Stimulated activated CD4-positive, alpha-beta T cell treated with anti-CD3 and anti-CD28 coated beads, TNF-alpha, amount 100 ng/mL, for 24 hours (primary cell): Measurements from ENCODE around the gene TGFBR3.

Experiments used
- DNase-seq, 3 experiments: peaks; one replicate each; pipeline ENCODE4 v3.0.0-alpha.2; 2020; ENCODE audit warnings: low read depth in 3 of 3

Gene TGFBR3

DNA sequence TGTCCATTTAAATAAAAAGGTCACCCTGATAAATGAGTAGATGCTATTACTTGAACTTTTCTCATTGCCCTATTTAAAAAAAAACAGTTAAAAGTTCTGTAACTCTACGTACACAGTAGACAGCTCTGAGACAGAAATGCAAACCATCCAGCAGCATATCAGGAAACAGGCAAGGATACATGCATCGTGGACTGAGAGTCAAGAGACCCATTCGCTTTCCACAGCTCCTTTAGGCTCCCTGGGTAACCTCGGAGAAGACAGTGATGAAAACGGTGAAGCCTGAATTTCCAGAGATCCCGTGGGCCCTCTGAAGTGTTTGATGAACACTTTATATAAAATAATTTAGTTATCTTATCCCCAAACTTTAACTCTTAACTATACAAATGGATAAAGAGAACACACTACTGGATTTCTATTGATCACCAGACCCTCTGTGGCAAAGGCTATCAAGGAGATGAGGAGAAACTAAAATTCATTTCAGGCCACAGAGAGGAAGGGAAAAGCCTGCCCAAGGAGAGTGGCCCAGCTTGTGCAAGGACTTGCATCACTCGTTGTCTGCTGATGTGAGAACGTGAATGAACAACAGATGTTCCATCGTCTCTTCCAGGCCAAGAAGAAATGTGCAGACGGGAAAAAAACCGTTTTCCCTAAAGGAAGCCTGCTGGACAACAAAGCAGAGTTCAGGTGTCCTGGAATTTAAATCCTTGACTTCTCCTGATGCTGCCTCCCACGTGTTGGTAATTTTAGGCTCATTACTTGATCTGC is 131.0 kb downstream of the TGFBR3 start:
- no peak for DNase-seq

DNA sequence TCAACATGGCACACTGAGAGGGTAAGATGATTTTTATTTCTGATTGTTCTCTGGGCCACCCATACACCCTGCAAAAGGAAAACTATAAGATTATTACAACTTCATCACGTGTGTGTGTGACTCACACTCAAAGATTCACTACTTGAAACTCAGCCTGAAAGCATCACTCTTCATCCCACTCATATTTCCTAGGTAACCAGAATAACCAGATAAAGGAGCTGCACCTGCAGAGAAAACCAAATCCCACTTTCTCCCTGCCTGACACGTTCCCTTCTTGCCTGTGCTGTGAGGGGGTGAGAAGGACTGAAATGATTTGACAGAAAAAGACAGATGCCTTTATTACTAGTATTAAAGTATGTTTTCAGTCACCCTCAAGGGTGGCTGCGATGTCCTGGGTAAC is 131.6 kb downstream of the TGFBR3 start:
- DNase-seq: peak; percentile 23 to 52 (median 49)

DNA sequence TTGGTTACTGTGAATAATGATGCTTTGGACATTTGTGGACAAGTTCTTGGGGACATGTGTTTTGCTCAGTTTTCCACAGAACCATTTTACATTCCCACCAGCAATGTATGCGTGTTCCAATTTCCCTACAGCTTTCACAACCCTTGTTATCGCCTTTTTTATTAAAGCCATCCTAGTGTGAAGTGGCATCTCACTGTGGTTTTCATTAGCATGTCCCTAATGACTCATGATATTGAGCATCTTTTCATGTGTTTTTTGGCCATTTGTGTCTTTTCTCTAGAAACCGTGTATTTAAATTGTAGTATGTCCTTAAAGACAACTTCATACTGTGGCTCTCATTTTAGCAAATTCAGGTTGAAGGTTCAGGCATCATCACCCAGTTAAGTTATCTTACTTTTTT is 132.1 kb downstream of the TGFBR3 start:
- DNase-seq: no peak

DNA sequence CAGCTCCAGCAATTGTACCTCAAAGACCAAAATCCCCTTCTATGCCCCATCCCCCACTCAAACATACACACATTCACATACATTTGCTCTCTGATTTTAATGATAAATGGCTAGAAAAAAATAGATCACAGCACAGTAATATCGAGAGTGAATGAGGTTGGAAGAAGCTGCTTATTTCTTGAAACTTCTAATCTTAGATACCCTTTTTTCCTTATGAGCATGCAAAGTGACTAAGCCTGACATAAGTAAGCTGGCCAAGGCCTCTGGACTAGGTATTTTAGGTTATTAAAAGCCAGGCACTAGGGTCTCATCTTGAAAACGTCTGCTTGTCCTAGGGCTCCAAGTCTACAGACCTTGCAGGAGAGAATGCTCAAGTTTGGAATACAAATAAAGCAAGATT is 133.6 kb downstream of the TGFBR3 start:
- no peak for DNase-seq

DNA sequence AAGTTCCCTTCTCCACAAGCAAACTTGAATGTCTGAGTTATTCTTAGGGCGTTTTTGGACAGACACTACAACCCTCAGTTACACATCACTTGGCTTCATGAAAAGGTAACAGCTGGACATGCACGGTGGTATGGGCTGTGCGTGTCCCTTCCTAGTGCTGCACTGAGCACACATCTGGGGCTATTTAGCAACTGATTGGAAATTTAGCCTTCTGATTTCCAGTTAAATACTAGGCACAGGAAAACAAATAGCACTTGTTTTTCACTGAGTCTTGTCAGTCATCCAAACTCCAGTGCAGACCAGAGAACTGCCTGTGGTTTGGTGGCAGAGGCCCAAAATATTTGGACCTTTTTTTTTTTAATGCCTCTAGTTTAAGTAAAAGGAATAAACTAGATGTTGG is 134.7 kb downstream of the TGFBR3 start:
- DNase-seq: no peak

DNA sequence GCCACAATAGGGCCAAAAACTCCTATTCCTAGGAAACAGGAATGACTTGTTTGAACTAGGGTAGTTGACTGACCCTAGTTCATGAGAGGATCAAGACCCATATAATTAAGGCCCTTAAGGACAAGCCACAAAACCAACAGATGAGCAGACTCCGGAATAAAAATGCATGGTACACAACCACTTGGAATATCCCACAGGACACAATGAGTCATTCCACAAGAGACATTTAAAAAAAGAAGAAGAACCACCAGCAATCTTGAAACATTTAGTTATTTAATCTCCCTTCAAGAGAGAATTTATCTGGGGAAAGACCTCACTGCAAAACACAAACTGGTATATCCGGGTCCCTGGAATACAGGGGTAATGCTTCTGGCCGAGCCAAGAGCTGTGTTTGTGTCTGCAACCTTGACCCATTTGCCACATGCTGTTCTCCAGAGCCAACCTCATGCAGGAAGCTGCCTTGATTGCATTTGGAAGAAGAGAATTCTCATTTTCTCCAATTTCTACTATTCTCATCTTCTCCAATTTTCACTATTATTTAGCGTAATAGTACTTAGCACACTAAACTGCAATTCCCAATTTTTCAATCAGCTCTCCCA is 135.5 kb downstream of the TGFBR3 start:
- DNase-seq: no peak

DNA sequence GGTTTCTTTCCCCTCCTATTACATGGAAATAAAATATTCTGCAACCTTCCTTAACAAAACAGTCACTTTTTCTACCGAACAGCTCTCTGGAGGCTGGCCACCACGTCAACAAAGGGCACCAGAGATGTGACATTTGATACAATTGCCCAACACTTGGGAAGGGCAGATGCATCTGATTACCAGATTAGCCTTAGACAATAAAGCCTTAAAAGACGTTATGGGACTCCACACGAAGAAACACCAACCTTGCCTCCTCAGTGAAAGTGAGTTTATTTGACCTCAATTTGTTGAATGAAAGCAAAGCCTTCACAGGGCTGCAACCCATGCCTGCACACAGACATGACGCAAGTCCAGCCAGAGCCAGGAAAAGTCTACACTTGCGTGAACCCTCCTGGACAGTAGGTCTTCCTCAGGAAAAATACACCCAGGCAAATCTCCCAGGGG is 136.1 kb downstream of the TGFBR3 start:
- DNase-seq: no peak

DNA sequence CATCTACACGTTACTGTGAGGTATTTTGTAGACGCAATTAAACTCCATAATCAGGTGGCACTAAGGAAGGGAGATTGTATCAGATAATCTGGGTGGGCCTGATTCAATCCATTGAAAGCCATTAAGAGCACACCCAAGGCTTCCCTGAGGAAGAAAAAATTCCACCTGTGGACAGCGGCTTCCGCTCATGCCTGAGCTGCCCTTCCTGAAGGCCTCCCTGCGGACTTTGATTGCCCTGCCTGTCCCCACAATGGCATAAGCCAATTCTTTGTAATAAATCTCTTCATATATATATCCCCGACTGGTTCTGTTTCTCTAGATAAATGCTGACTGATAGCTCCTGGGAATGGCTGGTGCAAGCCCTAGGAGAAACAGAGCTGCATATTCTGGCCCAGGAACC is 138.3 kb downstream of the TGFBR3 start:
- no peak for DNase-seq

DNA sequence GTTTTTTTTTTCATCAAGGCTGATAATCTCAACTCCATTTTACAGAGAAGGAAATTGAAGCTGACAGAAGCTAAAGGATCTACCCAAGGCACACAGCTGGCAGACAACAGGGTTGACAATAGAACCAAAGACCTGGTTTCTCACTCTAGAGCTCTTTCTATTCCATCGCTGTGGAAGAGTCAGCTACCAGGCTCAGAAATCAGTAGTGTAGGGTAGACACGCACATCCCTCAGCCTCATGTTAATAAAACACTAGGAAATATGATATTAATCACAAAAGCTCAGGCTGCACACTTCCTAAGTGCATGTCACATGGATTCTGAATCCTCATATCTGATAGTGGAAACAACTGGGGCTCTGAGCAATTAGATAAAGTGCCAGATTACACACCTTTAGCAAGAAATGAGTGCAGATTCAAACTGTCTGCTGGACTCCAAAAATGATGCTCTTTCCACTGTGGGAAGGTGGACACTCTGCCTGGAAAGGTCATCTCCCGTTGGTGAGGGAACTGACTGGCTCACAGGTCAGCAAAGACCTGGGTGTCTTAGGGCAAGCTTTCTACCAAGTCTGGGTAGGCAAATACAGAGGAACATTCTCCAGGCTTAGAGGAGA is 139.1 kb downstream of the TGFBR3 start:
- no peak for DNase-seq

DNA sequence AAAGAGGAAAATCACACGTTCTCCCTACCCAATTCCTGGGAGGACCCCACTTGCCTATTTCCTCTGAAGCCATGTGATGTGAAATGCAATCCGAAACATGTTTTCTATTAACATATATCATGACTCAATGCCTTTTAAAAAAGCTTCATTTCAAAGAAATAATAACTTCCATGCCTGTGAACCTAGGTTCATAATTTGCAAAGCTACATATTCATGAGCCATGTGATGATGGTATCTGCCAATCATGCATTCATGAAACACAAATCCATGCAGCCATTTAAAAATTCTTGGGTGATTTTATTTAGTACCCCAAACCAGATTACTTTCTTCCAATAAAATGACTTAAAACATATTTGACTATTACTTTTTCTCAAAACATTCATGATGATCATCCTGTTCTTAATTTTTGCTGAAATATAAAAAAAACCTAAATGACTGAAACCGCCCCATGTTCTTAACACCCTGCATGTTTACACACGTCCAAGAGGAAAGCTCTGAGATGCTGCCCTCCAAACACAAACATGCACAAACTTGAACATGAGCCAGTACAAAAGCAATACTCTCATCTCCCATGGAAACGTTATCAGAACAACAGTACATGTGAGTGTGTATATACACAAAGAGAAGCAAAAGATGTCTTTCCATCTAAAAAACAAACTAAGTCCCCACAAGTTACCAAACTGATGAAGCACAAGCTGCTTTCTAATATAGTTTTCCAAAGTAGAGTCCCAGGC is 140.1 kb downstream of the TGFBR3 start:
- DNase-seq: no peak

DNA sequence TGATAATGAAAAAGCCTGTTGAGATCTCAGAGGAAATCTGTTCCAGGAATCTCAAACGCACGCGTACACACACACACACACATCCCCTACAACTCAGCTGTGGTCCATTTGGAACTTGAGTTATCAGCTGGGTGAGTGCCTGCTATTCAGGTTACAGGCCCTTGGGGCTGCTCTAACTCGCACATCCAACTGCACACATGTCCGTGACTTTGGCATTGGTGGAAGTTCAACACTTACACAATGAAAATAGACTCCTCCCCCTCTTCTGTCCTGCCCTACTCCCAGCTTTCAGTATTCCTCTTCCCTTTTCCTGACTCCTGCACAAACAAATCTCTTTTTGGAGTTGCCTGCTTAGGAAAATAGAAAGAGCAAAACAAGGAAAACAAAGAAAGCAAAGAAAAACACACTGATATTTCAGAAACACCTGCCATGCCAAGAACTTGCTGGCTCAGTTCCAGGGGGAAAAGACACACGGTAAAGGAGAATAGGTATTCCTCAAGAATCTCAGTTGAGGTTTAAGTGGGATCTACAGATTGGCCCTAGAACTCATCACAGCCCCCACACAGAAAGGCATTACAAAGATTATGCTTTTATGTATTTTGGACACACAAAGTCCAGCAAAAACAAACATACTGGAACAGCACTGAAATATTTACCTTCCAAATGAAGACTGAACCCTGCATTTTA is 140.9 kb downstream of the TGFBR3 start:
- no peak for DNase-seq

DNA sequence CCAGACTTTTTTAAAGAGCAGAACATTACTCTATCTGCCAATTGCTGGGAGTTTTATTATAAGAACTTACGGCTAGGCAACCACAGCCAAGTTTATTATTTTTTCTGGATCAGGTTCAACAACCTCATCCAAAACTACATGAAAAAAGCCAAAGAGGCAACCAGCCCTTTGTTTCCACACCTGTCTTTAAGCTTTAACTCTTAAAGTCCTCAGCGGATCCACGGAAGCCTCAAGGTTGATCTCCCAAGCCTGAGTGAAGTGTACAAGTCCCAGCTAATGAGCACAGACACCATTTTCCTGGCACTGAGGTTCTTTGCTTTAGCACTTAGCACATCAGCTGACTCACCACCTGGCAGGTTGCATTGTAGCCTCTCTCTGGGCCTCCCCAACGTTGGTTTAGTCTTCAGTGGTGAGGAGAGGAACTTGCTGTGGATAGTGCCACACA is 143.1 kb downstream of the TGFBR3 start:
- no peak for DNase-seq

DNA sequence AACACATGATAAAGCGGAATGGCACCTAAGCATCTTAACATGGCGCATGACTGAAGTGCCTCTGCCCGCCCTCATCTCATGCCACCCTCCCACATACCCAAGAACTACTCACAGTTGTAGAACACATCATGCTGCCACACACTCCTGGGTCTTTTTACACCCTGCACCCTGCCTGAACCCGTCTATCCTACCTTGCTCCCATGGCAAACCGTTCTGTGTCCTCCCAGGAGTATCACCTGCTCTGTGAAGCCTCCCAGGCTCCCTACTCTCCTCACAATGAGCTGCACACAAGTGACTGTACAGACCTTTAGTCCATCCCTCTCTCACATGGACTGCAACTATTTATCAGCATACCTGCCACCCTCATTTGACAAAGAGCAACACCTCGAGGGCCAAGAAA is 144.0 kb downstream of the TGFBR3 start:
- DNase-seq: no peak

DNA sequence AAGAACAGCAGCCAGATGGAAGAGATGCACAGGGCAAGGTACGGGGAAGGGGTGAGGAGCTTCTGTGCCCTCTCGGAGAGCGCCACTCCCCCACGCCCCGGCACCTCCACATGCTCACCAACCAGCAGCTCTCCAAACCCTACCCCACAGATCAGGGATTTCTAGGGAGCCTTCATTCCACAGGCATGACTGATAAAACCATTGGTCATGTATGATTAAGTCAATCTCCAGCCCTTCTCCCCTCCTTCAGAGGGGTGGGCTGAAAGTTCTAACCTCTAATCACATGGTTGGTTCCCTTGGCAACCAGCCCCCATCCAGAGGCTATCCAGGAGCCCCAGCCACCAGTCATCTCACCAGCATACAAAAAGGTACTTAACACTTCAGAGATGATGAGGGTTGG is 144.7 kb downstream of the TGFBR3 start:
- no peak for DNase-seq

DNA sequence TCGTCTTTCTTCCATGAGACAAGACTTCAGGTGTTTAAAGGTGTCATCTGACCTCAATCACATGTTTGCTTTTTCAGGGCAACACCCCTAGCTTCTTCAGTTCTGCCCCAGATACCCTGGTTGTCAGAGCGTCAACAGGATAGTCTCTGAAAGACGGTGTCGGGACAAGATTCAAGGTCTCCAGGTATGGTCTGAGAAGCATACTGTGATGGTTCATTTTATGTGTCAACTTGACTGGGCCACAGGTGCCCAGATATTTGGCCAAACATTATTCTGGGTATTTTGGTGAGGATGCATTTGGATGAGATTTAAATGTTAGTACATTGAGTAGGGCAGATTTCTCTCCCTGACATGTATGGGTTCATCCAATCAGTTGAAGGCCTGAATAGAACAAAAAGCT is 148.3 kb downstream of the TGFBR3 start:
- DNase-seq: no peak

DNA sequence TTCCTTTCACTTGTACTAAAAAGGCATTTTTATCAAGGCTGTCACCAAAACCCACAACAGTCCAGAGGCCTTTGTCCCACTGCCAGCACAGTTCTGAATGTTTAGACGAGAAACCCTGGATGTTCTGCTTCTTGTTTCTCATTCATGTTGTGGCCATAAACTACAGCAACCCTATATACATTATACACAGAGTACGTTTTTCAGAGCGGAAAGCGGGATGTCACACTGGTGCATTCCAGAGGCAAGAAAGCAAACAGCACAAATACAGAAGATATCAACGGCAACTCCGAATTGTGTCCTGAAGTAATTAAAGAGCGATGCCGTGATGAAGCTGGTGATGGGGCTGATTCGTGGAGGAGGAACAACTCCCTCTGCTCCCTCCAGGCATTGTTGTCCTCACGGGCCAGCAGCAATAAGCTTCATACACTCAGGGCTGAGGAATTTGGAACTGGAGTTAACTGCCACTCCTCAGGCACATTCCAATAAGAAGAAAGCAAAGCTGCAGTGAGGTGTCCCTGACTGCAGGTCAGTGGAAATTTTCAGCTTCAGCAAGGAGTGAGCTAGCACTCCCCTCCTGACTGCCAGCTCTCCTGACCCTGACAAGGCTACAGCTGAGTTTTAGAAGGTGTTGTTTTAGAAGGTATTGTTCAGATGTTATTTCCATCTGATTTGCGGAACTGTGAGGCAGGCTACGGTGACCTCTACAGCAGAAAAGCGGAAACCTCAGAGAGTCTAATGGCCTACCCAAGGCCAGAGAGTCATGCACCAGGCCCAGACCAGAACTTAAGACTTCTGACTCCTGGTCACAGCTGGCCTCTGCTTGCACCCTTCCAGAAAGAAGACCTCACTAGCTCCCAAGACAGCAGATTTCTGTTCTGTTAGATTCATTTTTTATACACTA is 149.0 kb downstream of the TGFBR3 start:
- no peak for DNase-seq

DNA sequence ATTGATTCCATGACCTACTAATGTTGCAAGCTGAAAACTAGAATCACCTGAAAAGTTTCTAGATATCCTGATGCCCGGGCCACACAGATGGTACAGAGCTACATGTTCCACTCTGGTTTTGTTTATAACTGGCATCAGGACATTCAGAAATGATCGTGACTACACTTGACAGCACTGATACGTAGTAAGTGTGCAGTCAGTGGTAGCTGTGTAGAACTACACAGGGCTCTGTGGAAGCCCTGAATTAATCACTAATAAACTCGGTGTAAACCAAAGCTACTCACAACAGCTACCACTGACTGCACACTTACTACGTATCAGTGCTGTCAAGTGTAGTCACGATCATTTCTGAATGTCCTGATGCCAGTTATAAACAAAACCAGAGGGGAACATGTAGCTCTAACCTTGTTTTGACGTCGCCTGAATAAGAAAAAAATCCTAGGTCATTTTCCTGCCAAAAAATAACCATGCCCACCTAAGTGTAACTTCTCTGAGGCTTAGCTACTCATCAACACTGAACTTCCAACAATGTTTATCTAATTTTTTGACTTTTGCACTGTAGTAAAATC is 149.7 kb downstream of the TGFBR3 start:
- DNase-seq: no peak

DNA sequence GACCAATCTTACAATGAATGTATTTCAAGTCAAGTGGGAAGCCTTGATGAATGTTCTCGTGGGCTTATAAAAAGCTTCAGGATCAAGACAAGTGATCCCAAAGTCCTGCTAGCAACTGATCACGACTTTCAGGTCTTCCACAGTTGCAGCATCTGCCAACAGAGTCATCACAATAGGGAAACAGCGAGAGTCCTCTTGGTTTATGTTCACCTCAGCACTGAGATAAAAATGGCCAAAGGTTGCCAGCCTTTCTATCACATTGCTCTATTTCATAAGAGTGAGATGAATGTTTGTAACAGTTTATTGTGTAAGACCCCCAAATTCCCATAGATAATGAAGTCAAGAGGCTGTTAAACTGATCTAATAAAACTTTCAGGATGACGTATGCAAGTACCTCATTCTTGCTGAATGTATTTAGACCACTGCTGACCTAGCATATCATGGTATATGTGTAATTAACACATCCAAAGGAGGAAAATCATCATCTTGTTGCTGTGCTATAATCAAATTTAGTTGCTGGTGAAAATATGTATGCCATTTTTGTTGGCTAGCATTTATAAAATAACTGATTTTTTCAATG is 150.6 kb downstream of the TGFBR3 start:
- no peak for DNase-seq

DNA sequence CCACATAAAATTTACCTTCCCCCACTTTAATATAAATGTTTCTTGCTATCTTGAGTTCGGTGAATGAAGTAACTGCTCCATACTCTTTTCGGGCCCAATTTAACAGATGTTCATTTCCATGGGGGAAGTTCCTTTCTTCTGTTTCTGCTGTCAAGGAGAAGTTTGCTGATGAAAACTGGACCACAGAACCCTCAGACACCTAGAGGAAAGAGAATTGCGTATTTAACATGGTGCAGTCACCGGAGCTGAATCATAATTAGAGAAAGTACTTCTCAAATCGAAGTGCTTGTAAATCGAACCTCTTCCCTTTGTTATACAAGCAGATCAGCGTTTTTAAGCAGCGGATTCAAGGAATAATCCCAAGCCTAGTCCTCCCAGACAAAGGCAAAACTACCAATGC is 151.2 kb downstream of the TGFBR3 start:
- no peak for DNase-seq

DNA sequence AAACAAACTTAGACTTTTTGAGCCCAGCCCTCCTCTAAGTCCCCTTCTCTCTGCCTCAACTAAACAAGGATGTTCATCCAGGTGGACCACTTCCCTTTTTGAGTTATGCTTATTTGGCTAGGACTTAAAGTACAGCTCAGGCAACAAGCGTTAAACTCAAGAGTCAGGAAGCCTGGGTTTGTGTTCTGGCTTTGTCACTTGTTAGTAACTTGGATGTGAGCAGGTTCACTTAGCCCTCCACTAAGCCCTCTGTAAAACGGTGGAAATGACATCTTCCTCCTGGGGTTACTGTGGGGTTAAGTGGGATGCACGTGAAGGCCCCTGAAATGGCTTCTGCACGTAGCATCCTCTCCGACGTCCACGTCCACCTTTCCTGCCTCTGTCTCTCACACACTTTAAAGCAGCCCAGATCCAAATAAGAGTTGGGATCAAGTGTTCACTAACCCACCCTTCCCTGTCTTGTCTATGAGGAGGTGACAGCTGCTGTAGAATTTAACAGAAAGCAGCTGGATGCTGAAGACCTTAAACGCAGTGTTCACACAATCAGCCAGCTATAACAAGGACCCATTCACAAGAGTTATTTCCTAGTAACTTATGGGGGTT is 152.7 kb downstream of the TGFBR3 start:
- DNase-seq: no peak
